GM23338 (cell line): Measurements from ENCODE around the gene PRKCH.

Experiments
- EZH2 ChIP-seq: fragments of 200-600 bp; sonication (generic); IDR thresholded peaks from one replicate; pipeline ENCODE4 v1.8.0; 2017; ENCODE audit warnings: antibody characterized with exemption, mild to moderate bottlenecking, low read depth; ENCODE audit not compliant: unreplicated experiment
- POLR2AphosphoS5 ChIP-seq: IDR thresholded peaks from 2 replicates; pipeline ENCODE4 v1.6.1; 2016; ENCODE audit warnings: antibody characterized with exemption, low read depth
- TF ChIP-seq, protein P1 (sequence below), 2 experiments: fragments of 200-600 bp in 1 of 2; sonication (generic) in 1 of 2; conservative IDR thresholded peaks; 2 replicates each; pipeline versions ENCODE4 v1.5.1 to v1.6.1; 2016 to 2017; ENCODE audit warnings: antibody characterized with exemption in 2 of 2, low read depth in 2 of 2, mild to moderate bottlenecking in 2 of 2, moderate library complexity in 1 of 2

DNA sequence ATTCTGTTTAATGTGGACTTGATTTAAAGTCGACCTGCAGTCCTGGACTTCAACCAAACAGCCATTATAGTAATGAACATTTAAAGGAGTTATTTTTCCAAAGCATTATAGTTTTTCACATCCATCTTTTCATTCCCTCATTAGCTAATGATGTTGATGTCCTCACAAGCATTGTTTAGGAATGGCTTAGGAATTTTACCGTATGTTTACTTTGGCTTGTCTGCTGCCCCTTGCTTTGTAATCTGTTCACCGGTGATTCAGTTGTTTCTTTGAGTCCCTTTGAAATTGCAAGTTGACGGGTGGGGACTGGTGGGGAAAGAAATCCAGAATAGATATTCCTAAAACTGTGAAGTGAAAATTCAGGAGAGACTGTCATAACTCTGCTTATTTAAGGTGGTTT, 25.4 kb downstream of the PRKCH start:
- TF ChIP-seq EZH2: no peak
- no peak for TF ChIP-seq POLR2AphosphoS5
- TF ChIP-seq, protein P1, sequence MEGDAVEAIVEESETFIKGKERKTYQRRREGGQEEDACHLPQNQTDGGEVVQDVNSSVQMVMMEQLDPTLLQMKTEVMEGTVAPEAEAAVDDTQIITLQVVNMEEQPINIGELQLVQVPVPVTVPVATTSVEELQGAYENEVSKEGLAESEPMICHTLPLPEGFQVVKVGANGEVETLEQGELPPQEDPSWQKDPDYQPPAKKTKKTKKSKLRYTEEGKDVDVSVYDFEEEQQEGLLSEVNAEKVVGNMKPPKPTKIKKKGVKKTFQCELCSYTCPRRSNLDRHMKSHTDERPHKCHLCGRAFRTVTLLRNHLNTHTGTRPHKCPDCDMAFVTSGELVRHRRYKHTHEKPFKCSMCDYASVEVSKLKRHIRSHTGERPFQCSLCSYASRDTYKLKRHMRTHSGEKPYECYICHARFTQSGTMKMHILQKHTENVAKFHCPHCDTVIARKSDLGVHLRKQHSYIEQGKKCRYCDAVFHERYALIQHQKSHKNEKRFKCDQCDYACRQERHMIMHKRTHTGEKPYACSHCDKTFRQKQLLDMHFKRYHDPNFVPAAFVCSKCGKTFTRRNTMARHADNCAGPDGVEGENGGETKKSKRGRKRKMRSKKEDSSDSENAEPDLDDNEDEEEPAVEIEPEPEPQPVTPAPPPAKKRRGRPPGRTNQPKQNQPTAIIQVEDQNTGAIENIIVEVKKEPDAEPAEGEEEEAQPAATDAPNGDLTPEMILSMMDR (conservative IDR thresholded peaks at IDR 0.05; ENCODE audit: low read depth in 2 of 2): no peak
